DND-41 (cell line): ENCODE measurements around the gene NOL9.

Experiments
- CTCF ChIP-seq: IDR thresholded peaks from 2 replicates; pipeline ENCODE4 v1.5.1; 2012; ENCODE audit warnings: borderline replicate concordance, low read length, moderate library complexity, mild to moderate bottlenecking; ENCODE audit not compliant: poor library complexity, severe bottlenecking; ENCODE audit errors: extremely low read depth
- EZH2 ChIP-seq: IDR thresholded peaks from 3 replicates; pipeline ENCODE4 v1.6.1; 2012; ENCODE audit warnings: borderline replicate concordance, low read depth, mild to moderate bottlenecking, moderate library complexity, low read length, inconsistent platforms; ENCODE audit not compliant: severe bottlenecking

GRCh38 chr1:6572653-6573383 lies 18.5 kb upstream of the NOL9 start:
- TF ChIP-seq CTCF (no peak), EZH2 (no peak)
